Upper lobe of left lung (tissue), 6 donors: ENCODE measurements around the gene CCT7. TPM values are rescaled to one million over a fixed set of nuclear protein-coding genes. Genes with fewer than 3 reads are reported as not detected.

Source experiments
- ATAC-seq, 2 donors: fragments of 200-7000 bp; cut with Tn5 transposase; one replicate each; pipeline ENCODE4 v1.9.1; 2022; ENCODE audit warnings: mild to moderate bottlenecking in 2 of 2, moderate library complexity in 2 of 2; ENCODE audit not compliant: low FRiP score in 2 of 2
- DNase-seq, 2 donors: peaks; one replicate each; pipeline ENCODE4 v3.0.0-alpha.2; 2019 to 2020
- H3K27ac ChIP-seq, 4 donors: fragments of 200-600 bp; sonication (generic); one replicate each; pipeline ENCODE4 v1.5.1; 2016 to 2019
- H3K27me3 ChIP-seq, 4 donors: fragments of 200-600 bp; sonication (generic); one replicate each; pipeline ENCODE4 v1.5.1; 2017 to 2019
- H3K36me3 ChIP-seq, 4 donors: fragments of 200-600 bp; sonication (generic); one replicate each; pipeline ENCODE4 v1.5.1; 2016 to 2019
- H3K4me1 ChIP-seq, 4 donors: fragments of 200-600 bp; sonication (generic); one replicate each; pipeline ENCODE4 v1.5.1; 2018 to 2019
- H3K4me3 ChIP-seq, 4 donors: fragments of 200-600 bp; sonication (generic); one replicate each; pipeline ENCODE4 v1.5.1; 2017 to 2019; ENCODE audit warnings: mild to moderate bottlenecking in 2 of 4, moderate library complexity in 1 of 4
- H3K9me3 ChIP-seq, 4 donors: fragments of 200-600 bp; sonication (generic); one replicate each; pipeline ENCODE4 v1.5.1; 2018 to 2019
- CTCF ChIP-seq, 6 experiments: fragments of 450-650 bp in 4 of 6; fragments of 200-600 bp in 2 of 6; sonication (generic) in 2 of 6; IDR thresholded peaks; one replicate each; pipeline ENCODE4 v1.5.1; 2016 to 2019; ENCODE audit warnings: antibody characterized with exemption in 6 of 6
- EP300 ChIP-seq, 4 donors: sonication (generic); formaldehyde crosslinking; IDR thresholded peaks; one replicate each; pipeline ENCODE4 v1.5.1; 2017; ENCODE audit warnings: antibody characterized with exemption in 4 of 4, control low read depth in 2 of 4
- POLR2A ChIP-seq, 4 donors: fragments of 450-650 bp; IDR thresholded peaks; one replicate each; pipeline ENCODE4 v1.5.1; 2016 to 2017; ENCODE audit warnings: antibody characterized with exemption in 4 of 4, mild to moderate bottlenecking in 2 of 4
- POLR2AphosphoS5 ChIP-seq, 2 donors: sonication (generic); formaldehyde crosslinking; IDR thresholded peaks; one replicate each; pipeline ENCODE4 v1.5.1; 2017; ENCODE audit warnings: antibody characterized with exemption in 2 of 2
- WGBS, 2 donors: methylation state at CpG; one replicate each; pipeline ENCODE4 v1.1.5; 2017 to 2018; 5-methylcytosine and 5-hydroxymethylcytosine counted together
- total RNA-seq, 6 donors: library from RNA; depleted of rRNA in 4 of 6; stranded (reverse); fragments of >200 nt in 4 of 6; gene quantifications; one replicate each; pipeline versions ENCODE4 v1.1.0 to v1.2.1, GENCODE V29; 2016 to 2021
- donor health status: DM: no; HTN: no; CAD: no; lungs with moderate emphysema.
- donor health status: DM: no; HTN: yes; CAD: no; lungs with severe emphysema.

CCT7 gene
- total RNA-seq, 6 donors from 2014 or later, result 70.2 to 183 (median 129) TPM

- Histone ChIP-seq H3K27me3 (peaks cover 0 to 18% (median 1%) of the 10 kb centered on the region in 4 donors), H3K9me3 (no peaks in the 10 kb centered on the region), H3K4me1 (peaks cover 5 to 13% (median 6%) of the 10 kb centered on the region in 4 donors), H3K27ac (no peak overlapping the region), H3K36me3 (no peaks in the 10 kb centered on the region), H3K4me3 (peak overlapping the region in 3 of 4 donors; percentile 22 to 38 (median 28))
- 32 to 52% methylated on average over 9 to 19 of the region's 22 CpGs for WGBS, 2 donors
- DNase-seq (no peak), ATAC-seq (no peak)
- no peak for TF ChIP-seq POLR2AphosphoS5 (IDR thresholded peaks at IDR 0.05)
- TF ChIP-seq EP300 (IDR thresholded peaks at IDR 0.05), result no peak
- TF ChIP-seq CTCF (IDR thresholded peaks at IDR 0.05), result no peak
- TF ChIP-seq POLR2A (IDR thresholded peaks at IDR 0.05), result no peak
Observed at GRCh38 chr2:73269686-73270465, 35.8 kb downstream of the CCT7 start.

- H3K36me3 ChIP-seq, result no peaks in the 10 kb centered on the region
- H3K27me3 ChIP-seq, result peaks cover 0 to 18% (median 1%) of the 10 kb centered on the region in 4 donors
- H3K9me3 ChIP-seq, result no peaks in the 10 kb centered on the region
- H3K4me1 ChIP-seq, result peaks cover 5 to 13% (median 6%) of the 10 kb centered on the region in 4 donors
- DNase-seq (no peak), ATAC-seq (no peak)
- TF ChIP-seq POLR2A (IDR thresholded peaks at IDR 0.05) (no peak), POLR2AphosphoS5 (IDR thresholded peaks at IDR 0.05) (no peak)
- WGBS, 2 donors, result 67 to 93% methylated on average over 1 of the region's 1 CpG
- no peak overlapping the region for H3K4me3 ChIP-seq
- no peak overlapping the region for H3K27ac ChIP-seq
Observed at GRCh38 chr2:73272270-73272669, 38.2 kb downstream of the CCT7 start.

- TF ChIP-seq EP300 (IDR thresholded peaks at IDR 0.05) (no peak), POLR2AphosphoS5 (IDR thresholded peaks at IDR 0.05) (no peak), CTCF (IDR thresholded peaks at IDR 0.05) (no peak), POLR2A (IDR thresholded peaks at IDR 0.05) (no peak)
- ATAC-seq, result no peak
- no peak overlapping the region for H3K27ac ChIP-seq
- no peaks in the 10 kb centered on the region for H3K36me3 ChIP-seq
- DNase-seq, result no peak
- H3K27me3 ChIP-seq, result peaks cover 0 to 6% (median 1%) of the 10 kb centered on the region in 4 donors
- no peaks in the 10 kb centered on the region for H3K9me3 ChIP-seq
- peaks cover 9 to 16% (median 15%) of the 10 kb centered on the region in 4 donors for H3K4me1 ChIP-seq
- 71 to 83% methylated on average over 9 of the region's 9 CpGs for WGBS, 2 donors
- no peak overlapping the region for H3K4me3 ChIP-seq
Observed at GRCh38 chr2:73279852-73280251, 45.7 kb downstream of the CCT7 start.

- no peak for ATAC-seq
- Histone ChIP-seq H3K27me3 (peaks cover 0 to 6% (median 1%) of the 10 kb centered on the region in 4 donors), H3K4me3 (no peak overlapping the region), H3K27ac (no peak overlapping the region), H3K36me3 (no peaks in the 10 kb centered on the region), H3K4me1 (peaks cover 11 to 21% (median 19%) of the 10 kb centered on the region in 4 donors), H3K9me3 (no peaks in the 10 kb centered on the region)
- TF ChIP-seq CTCF (IDR thresholded peaks at IDR 0.05), result no peak
- TF ChIP-seq EP300 (IDR thresholded peaks at IDR 0.05), result no peak
- no peak for TF ChIP-seq POLR2A (IDR thresholded peaks at IDR 0.05)
- no peak for TF ChIP-seq POLR2AphosphoS5 (IDR thresholded peaks at IDR 0.05)
- no peak for DNase-seq
Observed at GRCh38 chr2:73281244-73281643, 47.1 kb downstream of the CCT7 start.

GRCh38 chr2:73282924-73283544, 48.9 kb downstream of the CCT7 start:
- Histone ChIP-seq H3K36me3 (no peaks in the 10 kb centered on the region), H3K9me3 (no peaks in the 10 kb centered on the region), H3K27me3 (peaks cover 0 to 6% (median 1%) of the 10 kb centered on the region in 4 donors), H3K27ac (no peak overlapping the region), H3K4me3 (no peak overlapping the region), H3K4me1 (peaks cover 11 to 21% (median 19%) of the 10 kb centered on the region in 4 donors)
- 54 to 61% methylated on average over 4 to 5 of the region's 5 CpGs for WGBS, 2 donors
- no peak for TF ChIP-seq EP300 (IDR thresholded peaks at IDR 0.05)
- TF ChIP-seq POLR2AphosphoS5 (IDR thresholded peaks at IDR 0.05), result no peak
- no peak for TF ChIP-seq POLR2A (IDR thresholded peaks at IDR 0.05)
- TF ChIP-seq CTCF (IDR thresholded peaks at IDR 0.05), result no peak
- no peak for ATAC-seq
- no peak for DNase-seq
